Naive thymus-derived CD4-positive, alpha-beta T cell (primary cell): ENCODE data around the gene ASCL5. TPM values are rescaled to one million over a fixed set of nuclear protein-coding genes. Genes with fewer than 3 reads are reported as not detected.

Source experiments
- ATAC-seq: fragments of 150-1000 bp; cut with Tn5 transposase; 2 replicates; pipeline ENCODE4 v1.10.0; 2021; ENCODE audit warnings: mild to moderate bottlenecking, moderate library complexity
- CTCF ChIA-PET: fragments of 350-600 bp; sonication (Branson Sonifier 250); formaldehyde crosslinking; loops from one replicate; lab custom pipeline; 2021; ENCODE audit warnings: antibody characterized with exemption; lab: Charles Lee
- POLR2A ChIA-PET: fragments of 350-600 bp; sonication (Branson Sonifier 250); formaldehyde crosslinking; loops from one replicate; lab custom pipeline; 2021; ENCODE audit warnings: antibody characterized with exemption, inconsistent platforms; lab: Charles Lee
- DNase-seq, 9 donors: peaks; one replicate each; pipeline versions ENCODE4 v3.0.0 to v3.0.0-alpha.2; 2020 to 2022; ENCODE audit warnings: mixed read lengths in 1 of 9
- H3K27ac ChIP-seq: one replicate; pipeline ENCODE4 v1.7.0; 2013; ENCODE audit warnings: mild to moderate bottlenecking, low read depth, low read length, moderate library complexity
- H3K27me3 ChIP-seq, 2 donors: one replicate each; pipeline ENCODE4 v1.7.0; 2013; ENCODE audit warnings: low read length in 2 of 2, mild to moderate bottlenecking in 2 of 2, moderate library complexity in 2 of 2; ENCODE audit not compliant: control insufficient read depth in 2 of 2, insufficient read depth in 2 of 2
- H3K36me3 ChIP-seq, 3 experiments: 1 replicate in 2 of 3; 2 replicates in 1 of 3; pipeline ENCODE4 v1.7.0; 2013; ENCODE audit warnings: low read length in 3 of 3, mild to moderate bottlenecking in 3 of 3, moderate library complexity in 1 of 3; ENCODE audit not compliant: insufficient read depth in 3 of 3, control insufficient read depth in 2 of 3
- H3K4me1 ChIP-seq, 2 donors: one replicate each; pipeline ENCODE4 v1.7.0; 2013; ENCODE audit warnings: low read length in 2 of 2, mild to moderate bottlenecking in 2 of 2, moderate library complexity in 1 of 2; ENCODE audit not compliant: control insufficient read depth in 2 of 2, insufficient read depth in 2 of 2
- H3K4me3 ChIP-seq: 2 replicates; pipeline ENCODE4 v1.7.0; 2013; ENCODE audit warnings: mild to moderate bottlenecking, low read length
- H3K9me3 ChIP-seq, 3 experiments: 1 replicate in 2 of 3; 2 replicates in 1 of 3; pipeline ENCODE4 v1.7.0; 2013; ENCODE audit warnings: low read length in 3 of 3; ENCODE audit not compliant: control insufficient read depth in 2 of 3
- H3K27ac Mint-ChIP-seq, 9 donors: one replicate each; pipeline ENCODE4 v1.8.0; 2020 to 2022; ENCODE audit warnings: mixed read lengths in 9 of 9, mild to moderate bottlenecking in 8 of 9, moderate library complexity in 5 of 9, inconsistent platforms in 2 of 9
- H3K27me3 Mint-ChIP-seq, 5 donors: one replicate each; pipeline ENCODE4 v1.8.0; 2021 to 2022; ENCODE audit warnings: mixed read lengths in 5 of 5, mild to moderate bottlenecking in 1 of 5
- H3K36me3 Mint-ChIP-seq, 5 donors: one replicate each; pipeline ENCODE4 v1.8.0; 2020 to 2022; ENCODE audit warnings: mixed read lengths in 5 of 5, mild to moderate bottlenecking in 3 of 5, inconsistent platforms in 1 of 5
- H3K4me1 Mint-ChIP-seq, 7 donors: one replicate each; pipeline ENCODE4 v1.8.0; 2020 to 2022; ENCODE audit warnings: mixed read lengths in 7 of 7, mild to moderate bottlenecking in 3 of 7, inconsistent platforms in 1 of 7
- H3K4me3 Mint-ChIP-seq, 10 donors: one replicate each; pipeline ENCODE4 v1.8.0; 2020 to 2022; ENCODE audit warnings: mild to moderate bottlenecking in 10 of 10, mixed read lengths in 10 of 10, moderate library complexity in 6 of 10, inconsistent platforms in 2 of 10
- H3K9me3 Mint-ChIP-seq, 11 donors: one replicate each; pipeline ENCODE4 v1.8.0; 2020 to 2022; ENCODE audit warnings: mixed read lengths in 11 of 11, mild to moderate bottlenecking in 4 of 11, inconsistent platforms in 1 of 11, moderate library complexity in 1 of 11
- intact Hi-C, 2 donors: fragments of 100-400 bp; cut with micrococcal nuclease; formaldehyde crosslinking; loops; one replicate each; pipeline ENCODE4 v1.15.1; 2023
- polyA plus RNA-seq, 2 donors: library from polyadenylated mRNA; unstranded; fragments of 300-500 nt; fragmentation: Illumina TruSeq; gene quantifications; one replicate each; pipeline ENCODE4 v1.2.3, GENCODE V29; 2021
- total RNA-seq, 6 experiments: library from RNA in 5 of 6; stranded (reverse) in 5 of 6; gene quantifications; 1 replicate in 5 of 6; 2 replicates in 1 of 6; pipeline ENCODE4 v1.2.3 and lab custom pipeline; 2021 to 2026

ASCL5 gene
- total and polyA plus RNA-seq, 7 experiments from 2014 or later: 0.08 to 0.56 (median 0.21) TPM; not detected in 3

- peaks cover 0 to 1% (median 0%) of the 10 kb centered on the region in 11 donors for H3K9me3 Mint-ChIP-seq
- H3K4me3 Mint-ChIP-seq: no peak overlapping the region
- peaks cover 0 to 11% (median 0%) of the 10 kb centered on the region in 5 donors for H3K27me3 Mint-ChIP-seq
- H3K4me1 Mint-ChIP-seq: peaks cover 0 to 9% (median 3%) of the 10 kb centered on the region in 7 donors
- no peaks in the 10 kb centered on the region for H3K27me3 ChIP-seq
- ChIA-PET POLR2A (no interaction called here), CTCF (no interaction called here)
- ATAC-seq: no peak
- no peaks in the 10 kb centered on the region for H3K36me3 ChIP-seq
- peak overlapping the region in 1 of 9 donors; percentile 42 for H3K27ac Mint-ChIP-seq
- H3K4me3 ChIP-seq: no peak overlapping the region
- no peak for DNase-seq
- H3K27ac ChIP-seq: no peak overlapping the region
- H3K36me3 Mint-ChIP-seq: no peaks in the 10 kb centered on the region
- intact Hi-C loops: no loop called here
- no peaks in the 10 kb centered on the region for H3K9me3 ChIP-seq
- no peaks in the 10 kb centered on the region for H3K4me1 ChIP-seq
Observed at GRCh38 chr1:201068976-201069375, 58.0 kb downstream of the ASCL5 start.

- CTCF ChIA-PET: no interaction called here
- no peaks in the 10 kb centered on the region for H3K9me3 ChIP-seq
- POLR2A ChIA-PET: no interaction called here
- ATAC-seq: no peak
- Mint-ChIP-seq H3K27ac (no peak overlapping the region), H3K4me1 (peaks cover 0 to 8% (median 3%) of the 10 kb centered on the region in 7 donors), H3K36me3 (no peaks in the 10 kb centered on the region), H3K9me3 (peaks cover 0 to 1% (median 0%) of the 10 kb centered on the region in 11 donors), H3K4me3 (no peak overlapping the region), H3K27me3 (peaks cover 0 to 9% (median 0%) of the 10 kb centered on the region in 5 donors)
- intact Hi-C loops: no loop called here
- DNase-seq: no peak
- no peak overlapping the region for H3K4me3 ChIP-seq
- H3K4me1 ChIP-seq: no peaks in the 10 kb centered on the region
- no peak overlapping the region for H3K27ac ChIP-seq
- H3K36me3 ChIP-seq: no peaks in the 10 kb centered on the region
- no peaks in the 10 kb centered on the region for H3K27me3 ChIP-seq
Observed at GRCh38 chr1:201066986-201067385, 60.0 kb downstream of the ASCL5 start.

GRCh38 chr1:201065686-201066085, 61.3 kb downstream of the ASCL5 start:
- no peak for DNase-seq
- no peak for ATAC-seq
- Histone ChIP-seq H3K36me3 (no peaks in the 10 kb centered on the region), H3K27me3 (no peaks in the 10 kb centered on the region), H3K9me3 (no peaks in the 10 kb centered on the region), H3K4me3 (no peak overlapping the region), H3K27ac (no peak overlapping the region), H3K4me1 (no peaks in the 10 kb centered on the region)
- CTCF ChIA-PET: interaction anchor here (0.7 to 1.1 kb wide), 2 partner anchors 29 to 79 kb away, joined by 3 read pairs; no protein-coding TSS in a partner anchor
- no peak overlapping the region for H3K27ac Mint-ChIP-seq
- H3K4me1 Mint-ChIP-seq: no peaks in the 10 kb centered on the region
- no peaks in the 10 kb centered on the region for H3K9me3 Mint-ChIP-seq
- peaks cover 0 to 9% (median 0%) of the 10 kb centered on the region in 5 donors for H3K27me3 Mint-ChIP-seq
- intact Hi-C loops: no loop called here
- POLR2A ChIA-PET: no interaction called here
- H3K4me3 Mint-ChIP-seq: no peak overlapping the region
- H3K36me3 Mint-ChIP-seq: no peaks in the 10 kb centered on the region

GRCh38 chr1:201064806-201065205, 62.2 kb downstream of the ASCL5 start:
- CTCF ChIA-PET: interaction anchor here (0.7 to 1.1 kb wide), 2 partner anchors 28 to 78 kb away, joined by 3 read pairs; no protein-coding TSS in a partner anchor
- H3K36me3 ChIP-seq: no peaks in the 10 kb centered on the region
- H3K9me3 Mint-ChIP-seq: no peaks in the 10 kb centered on the region

More at GRCh38 chr1:201064806-201065205, 62.2 kb downstream of the ASCL5 start:
- DNase-seq (no peak), ATAC-seq (no peak)
- Histone ChIP-seq H3K27me3 (no peaks in the 10 kb centered on the region), H3K27ac (no peak overlapping the region), H3K9me3 (no peaks in the 10 kb centered on the region), H3K4me1 (no peaks in the 10 kb centered on the region), H3K4me3 (no peak overlapping the region)
- no peak overlapping the region for H3K4me3 Mint-ChIP-seq
- intact Hi-C loops: no loop called here
- POLR2A ChIA-PET: no interaction called here
- no peaks in the 10 kb centered on the region for H3K36me3 Mint-ChIP-seq
- no peak overlapping the region for H3K27ac Mint-ChIP-seq
- no peaks in the 10 kb centered on the region for H3K4me1 Mint-ChIP-seq
- peaks cover 0 to 9% (median 0%) of the 10 kb centered on the region in 5 donors for H3K27me3 Mint-ChIP-seq

Other genes starting within 250 kb of the ASCL5 start
- under 1 TPM in 1 of 5 experiments, not detected in 4; 0.51 TPM for gene INAVA, start 232.3 kb downstream of the ASCL5 start, total RNA-seq
- gene INAVA, start 232.3 kb downstream of the ASCL5 start, polyA plus RNA-seq: not detected
- gene KIF21B, start 103.5 kb downstream of the ASCL5 start, total RNA-seq: 10 to 100 TPM; 68.3 to 97.6 (median 73.4) TPM
- 1 to 10 TPM; 3.0 to 8.1 TPM for gene KIF21B, start 103.5 kb downstream of the ASCL5 start, polyA plus RNA-seq
- not detected for gene CACNA1S, start 14.8 kb downstream of the ASCL5 start, total RNA-seq
- gene CACNA1S, start 14.8 kb downstream of the ASCL5 start, polyA plus RNA-seq: not detected
- gene TMEM9, start 27.3 kb upstream of the ASCL5 start, total RNA-seq: 10 to 100 TPM; 15.3 to 24.5 (median 16.7) TPM
- 10 to 100 TPM; 32.1 to 56.4 TPM for gene TMEM9, start 27.3 kb upstream of the ASCL5 start, polyA plus RNA-seq
- gene IGFN1, start 63.6 kb upstream of the ASCL5 start, total RNA-seq: not detected
- gene IGFN1, start 63.6 kb upstream of the ASCL5 start, polyA plus RNA-seq: not detected
- not detected for gene PKP1, start 156.3 kb upstream of the ASCL5 start, total RNA-seq
- not detected for gene PKP1, start 156.3 kb upstream of the ASCL5 start, polyA plus RNA-seq